Measurements from ENCODE around the gene OSTM1.
"Not testable (repeated sequence)": the region's sequence is repeated elsewhere in the genome, so short reads cannot be mapped to it uniquely, and the experiment has no call there.

Gene OSTM1

DNA sequence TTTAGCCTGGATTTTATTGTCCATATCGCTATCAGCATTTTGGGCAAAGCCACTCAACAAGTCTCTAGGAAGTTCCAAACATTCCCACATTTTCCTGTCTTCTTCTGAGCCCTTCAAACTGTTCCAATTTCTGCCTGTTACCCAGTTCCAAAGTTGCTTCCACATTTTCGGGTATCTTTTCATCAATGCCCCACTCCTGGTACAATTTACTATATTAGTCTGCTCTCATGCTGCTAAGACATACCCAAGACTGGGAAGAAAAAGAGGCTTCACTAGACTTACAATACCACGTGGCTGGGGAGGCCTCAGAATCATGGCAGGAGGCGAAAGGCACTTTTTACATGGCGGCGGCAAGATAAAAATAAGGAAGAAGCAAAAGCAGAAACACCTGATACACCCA is 58.3 kb downstream of the OSTM1 start:
- DNase-seq = not testable (repeated sequence)

GRCh38 chr6:108013787-108014439 is 60.6 kb downstream of the OSTM1 start:
- no peak for DNase-seq

DNA sequence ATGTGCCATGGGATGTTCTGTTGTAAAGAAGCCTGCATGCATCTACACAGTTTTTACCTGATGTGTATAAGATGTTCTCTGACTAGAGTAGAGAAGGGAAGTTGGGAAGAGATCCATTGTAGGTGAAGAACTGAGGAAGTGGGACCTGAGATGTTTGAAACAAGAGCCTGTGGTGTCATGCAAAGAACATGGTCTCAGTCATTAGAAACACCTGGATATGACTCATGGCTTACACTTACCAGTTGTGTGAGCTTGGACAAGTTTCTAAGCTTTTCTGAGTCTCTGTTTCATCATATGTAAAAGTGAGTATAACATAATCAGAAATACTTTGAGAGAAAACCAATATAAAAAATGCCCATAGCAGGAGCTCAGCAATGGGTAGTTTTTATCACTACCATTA is 64.6 kb downstream of the OSTM1 start:
- no peak for DNase-seq

DNA sequence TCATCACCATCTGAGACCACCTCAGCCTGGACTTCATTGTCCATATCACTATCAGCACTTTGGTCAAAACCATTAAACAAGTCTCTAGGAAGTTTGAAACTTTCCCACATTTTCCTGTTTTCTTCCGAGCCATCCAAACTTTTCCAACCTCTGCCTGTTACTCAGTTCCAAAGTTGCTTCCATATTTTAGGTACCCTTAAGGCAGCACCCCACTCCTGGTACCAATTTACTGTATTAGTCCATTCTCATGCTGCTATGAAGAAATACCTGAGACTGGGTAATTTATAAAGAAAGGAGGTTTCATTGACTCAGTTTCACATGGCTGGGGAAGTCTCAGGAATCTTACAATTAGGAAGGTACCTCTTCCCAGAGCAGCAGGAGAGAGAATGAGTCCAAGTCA is 65.3 kb downstream of the OSTM1 start:
- not testable (repeated sequence) for DNase-seq

GRCh38 chr6:108008363-108008762 is 66.2 kb downstream of the OSTM1 start:
- no peak for DNase-seq

GRCh38 chr6:108005961-108006360 is 68.6 kb downstream of the OSTM1 start:
- DNase-seq = no peak

DNA sequence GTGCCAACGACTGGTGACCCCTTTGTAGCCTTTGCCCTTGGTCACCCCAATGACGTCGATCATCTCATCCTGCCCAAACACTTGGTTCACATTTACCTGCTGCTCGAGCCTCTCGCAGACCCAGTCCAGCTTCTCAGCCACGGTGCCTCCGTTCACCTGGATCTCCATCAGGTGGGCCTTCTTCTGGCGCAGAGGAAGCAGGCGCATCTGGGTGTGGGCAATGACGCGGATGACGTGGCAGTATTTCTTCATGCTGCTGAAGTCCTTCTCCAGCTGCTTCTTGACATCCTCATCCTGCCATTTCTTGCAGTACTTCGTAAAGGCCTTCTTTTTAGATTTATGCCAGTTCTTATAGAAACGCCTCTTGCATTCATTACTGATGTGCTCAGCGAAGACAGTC is 69.7 kb downstream of the OSTM1 start:
- no peak for DNase-seq

GRCh38 chr6:108002365-108003221 is 71.9 kb downstream of the OSTM1 start:
- no peak for DNase-seq

GRCh38 chr6:108001696-108002231 is 72.8 kb downstream of the OSTM1 start:
- DNase-seq = no peak

GRCh38 chr6:108000259-108000658 is 74.3 kb downstream of the OSTM1 start:
- DNase-seq = not testable (repeated sequence)

DNA sequence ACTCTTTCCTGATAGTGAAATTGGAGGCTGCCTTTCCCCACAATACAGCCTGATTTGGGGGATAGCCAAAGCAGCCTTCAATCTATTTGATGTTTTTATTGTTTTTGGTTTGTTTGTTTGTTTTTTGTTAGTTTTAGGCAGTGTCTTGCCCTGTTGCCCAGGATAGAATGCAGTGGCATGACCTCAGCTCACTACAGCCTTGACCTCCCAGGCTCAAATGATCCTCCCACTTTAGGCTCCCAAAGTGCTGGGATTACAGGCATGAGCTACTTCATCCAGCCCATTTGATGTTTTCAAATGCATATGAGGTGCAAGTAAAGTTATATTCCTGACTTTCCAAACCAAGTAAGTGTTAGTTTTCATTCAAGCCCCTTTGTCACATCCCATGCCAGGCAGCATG is 75.2 kb downstream of the OSTM1 start:
- DNase-seq = no peak

- no peak for DNase-seq
Observed at GRCh38 chr6:107991772-107992550, 82.6 kb downstream of the OSTM1 start.

Data from NCI-H1930 (cell line).